GM19043 (cell line): ENCODE results near the gene DYDC1.
"Not testable (repeated sequence)": the region's sequence is repeated elsewhere in the genome, so short reads cannot be mapped to it uniquely, and the experiment has no call there.

Experiments
- ATAC-seq: cut with Tn5 transposase; IDR thresholded peaks from one replicate; pipeline ENCODE4 v1.9.1; 2021; ENCODE audit warnings: low read depth; ENCODE audit not compliant: unreplicated experiment

Gene DYDC1

DNA sequence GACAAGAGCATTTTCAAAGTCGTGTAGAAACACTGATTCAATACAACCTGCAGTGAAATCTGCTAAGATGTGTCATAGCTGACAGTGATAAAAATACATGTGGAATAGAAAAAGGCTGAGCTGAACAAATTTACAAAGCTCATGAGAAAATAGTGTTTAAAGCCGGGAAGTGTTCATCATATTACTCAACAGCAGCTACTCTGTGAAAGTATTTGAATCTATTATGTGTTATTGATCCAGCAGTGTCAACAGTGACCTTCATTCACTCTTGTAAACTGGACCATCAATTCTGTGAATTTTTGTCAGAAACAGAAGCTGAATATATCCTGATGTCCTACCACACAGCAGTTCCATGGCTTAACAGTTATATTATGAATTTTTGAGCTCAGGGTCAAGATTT, 11.6 kb downstream of the DYDC1 start:
- no peak for ATAC-seq

DNA sequence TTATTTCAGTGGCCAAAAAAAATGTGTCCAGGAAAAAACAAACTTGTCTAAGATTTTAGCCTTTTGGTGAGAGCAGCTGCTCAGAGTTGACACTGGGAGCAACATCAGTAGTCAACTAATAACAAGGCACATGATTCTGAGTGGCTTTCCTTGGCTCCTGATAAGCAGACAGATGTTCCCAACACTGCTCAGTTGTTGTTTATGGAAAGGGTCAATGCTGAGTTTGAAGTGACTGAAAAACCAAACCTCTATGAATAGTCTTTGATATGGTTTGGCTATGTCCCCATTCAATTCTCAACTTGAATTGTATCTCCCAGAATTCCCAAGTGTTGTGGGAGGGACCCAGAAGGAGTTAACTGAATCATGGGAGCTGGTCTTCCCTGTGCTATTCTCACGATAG, 12.3 kb downstream of the DYDC1 start:
- no peak for ATAC-seq

DNA sequence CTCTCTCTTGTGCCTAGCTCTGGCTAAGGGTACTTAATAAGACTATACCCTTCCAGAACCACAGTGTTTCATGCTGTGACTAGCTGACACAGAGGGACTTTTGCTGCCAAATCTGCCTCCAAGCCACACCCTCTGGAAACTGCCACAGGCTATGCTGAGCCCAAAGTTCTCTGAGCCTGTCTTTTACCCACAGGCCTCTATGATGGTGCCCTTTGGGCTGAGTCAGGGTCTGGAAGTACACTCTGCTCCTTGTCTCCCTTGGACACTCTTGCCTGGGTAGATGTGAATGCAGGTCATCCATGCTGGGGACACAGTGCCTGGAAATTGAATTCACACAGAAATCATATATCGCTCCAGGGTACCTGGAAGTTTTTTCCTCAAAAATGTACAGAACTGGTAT, 22.6 kb downstream of the DYDC1 start:
- no peak for ATAC-seq

DNA sequence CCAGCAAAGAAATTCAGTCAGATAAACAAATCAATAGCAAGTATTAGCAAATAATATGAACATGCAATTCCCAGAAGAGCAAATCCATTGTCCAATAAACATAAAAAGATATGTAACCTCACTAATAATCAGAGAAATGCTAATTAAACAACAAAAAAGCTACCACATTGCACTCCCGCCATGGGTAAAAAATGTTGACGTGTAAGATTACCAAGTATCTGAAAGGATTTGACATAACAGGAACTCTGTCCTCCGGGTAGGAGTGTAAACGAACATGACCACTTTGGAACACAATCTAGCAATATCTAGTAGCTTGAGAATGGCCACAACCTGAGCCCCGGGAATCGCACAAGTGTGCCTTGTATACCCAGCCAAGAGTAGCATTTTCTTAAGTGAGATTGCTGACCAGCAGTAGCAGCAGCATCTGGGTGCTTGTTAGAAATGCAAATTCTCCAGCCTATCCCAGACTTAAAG, 31.6 kb downstream of the DYDC1 start:
- ATAC-seq: no peak

DNA sequence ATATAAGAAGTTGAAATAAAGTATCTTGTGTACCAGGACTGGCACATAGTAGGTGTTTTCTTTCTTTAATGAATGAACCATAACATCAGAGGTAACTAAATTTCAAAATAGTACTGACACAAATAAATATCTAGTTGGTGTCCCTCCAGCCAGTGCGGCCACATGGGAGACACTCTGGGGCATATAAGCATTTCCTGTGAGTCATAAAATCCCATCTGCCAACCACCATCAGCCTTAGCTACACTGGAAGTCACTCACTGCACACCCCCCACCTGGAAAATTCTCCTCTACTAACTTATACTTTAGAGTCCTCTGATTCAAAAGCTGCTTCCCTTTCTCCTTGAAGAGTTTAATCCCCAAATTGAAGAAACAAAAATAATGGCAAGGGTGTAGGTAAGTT, 32.5 kb downstream of the DYDC1 start:
- no peak for ATAC-seq

DNA sequence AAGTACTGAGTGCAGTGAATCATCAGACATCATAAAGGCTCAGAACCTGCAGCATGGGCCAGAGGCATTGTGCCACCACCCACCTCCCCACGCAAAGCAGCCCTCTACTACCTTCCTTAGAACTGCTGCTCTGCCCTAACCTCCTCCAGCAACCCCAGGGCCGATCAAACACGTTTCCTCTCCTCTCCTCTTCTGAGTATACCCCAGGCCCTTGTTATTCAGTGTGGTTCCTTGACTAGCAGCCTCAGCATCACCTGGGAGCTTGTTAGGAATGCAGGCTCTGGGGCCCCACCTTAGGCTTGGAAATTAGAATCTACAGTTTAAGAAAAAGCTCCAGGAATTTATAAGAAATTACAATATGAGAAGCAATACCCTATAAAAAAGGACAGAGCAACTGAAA, 33.2 kb downstream of the DYDC1 start:
- ATAC-seq: no peak

DNA sequence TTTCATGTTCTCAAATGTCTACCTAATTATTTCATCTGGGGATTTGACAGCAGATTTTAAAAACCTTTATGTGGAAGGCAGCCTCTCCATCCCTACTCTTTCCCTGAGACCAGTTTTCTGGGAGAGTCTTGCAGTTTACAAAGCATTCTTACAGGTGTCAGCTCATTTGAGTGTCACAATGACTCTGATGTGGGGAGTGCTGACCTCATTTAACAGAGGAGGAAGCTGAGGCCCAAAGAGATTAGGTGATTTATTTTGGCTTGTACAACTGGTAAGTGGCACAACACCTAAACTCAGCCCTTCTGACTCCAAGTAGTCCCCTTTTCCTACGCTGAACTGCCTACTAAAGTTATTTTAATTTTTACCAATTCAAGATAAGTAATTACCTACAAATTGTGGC, 33.8 kb downstream of the DYDC1 start:
- no peak for ATAC-seq

DNA sequence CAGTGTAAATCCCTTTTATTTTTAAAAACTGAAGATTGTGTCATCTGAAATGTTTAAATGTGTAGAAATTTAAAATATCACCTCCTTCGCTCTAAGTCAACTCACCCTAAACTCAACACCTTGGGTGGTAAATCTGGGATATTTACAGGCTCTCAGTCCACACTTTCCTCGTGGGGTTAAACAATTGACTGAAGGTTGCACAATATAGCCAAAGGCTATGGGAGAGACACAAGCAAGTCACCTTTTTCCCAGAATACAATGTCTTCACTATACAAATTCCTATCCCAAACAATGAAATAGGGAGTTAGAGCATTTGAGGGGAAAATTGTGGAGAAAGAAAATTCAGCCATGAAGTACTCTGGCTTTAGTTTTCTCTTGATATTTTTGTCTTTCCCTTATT, 34.4 kb downstream of the DYDC1 start:
- ATAC-seq: no peak

DNA sequence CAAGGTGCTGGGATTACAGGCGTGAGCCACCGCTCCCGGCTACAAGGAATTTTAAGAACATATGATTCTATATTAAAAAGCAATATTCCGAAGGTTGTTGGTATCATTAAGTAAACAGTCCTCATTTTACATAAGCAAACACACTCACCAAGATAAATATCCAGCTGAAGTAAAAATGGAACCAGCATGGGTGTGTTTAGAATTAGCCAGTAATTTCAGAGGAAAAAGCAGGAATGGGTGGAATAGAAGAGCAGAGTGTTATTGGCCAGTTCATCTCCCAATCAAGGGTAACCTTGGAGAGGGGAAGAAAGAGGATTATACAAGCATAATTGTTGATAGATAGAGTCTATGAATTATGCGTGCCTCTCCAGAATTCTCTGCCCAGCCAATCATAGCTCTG, 35.4 kb downstream of the DYDC1 start:
- ATAC-seq: no peak

DNA sequence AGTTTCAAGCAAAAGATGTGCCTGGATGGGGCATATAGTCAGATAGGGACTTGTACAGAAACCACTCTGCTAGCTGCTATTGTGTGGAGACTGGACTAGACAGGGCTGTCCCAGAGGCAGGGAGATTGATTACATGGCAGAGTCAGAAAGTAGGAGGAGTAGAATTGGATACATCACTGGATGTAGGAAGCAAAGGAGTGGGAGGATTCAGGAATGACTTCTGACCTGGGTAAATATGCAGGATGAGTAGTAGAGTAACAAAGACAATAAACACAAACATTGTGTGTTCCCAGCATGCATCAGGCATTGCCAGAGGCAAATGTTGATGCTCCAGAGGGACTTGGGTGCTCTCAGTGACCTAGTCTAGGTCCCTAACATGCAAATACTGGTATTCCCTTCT, 36.2 kb downstream of the DYDC1 start:
- ATAC-seq: no peak

DNA sequence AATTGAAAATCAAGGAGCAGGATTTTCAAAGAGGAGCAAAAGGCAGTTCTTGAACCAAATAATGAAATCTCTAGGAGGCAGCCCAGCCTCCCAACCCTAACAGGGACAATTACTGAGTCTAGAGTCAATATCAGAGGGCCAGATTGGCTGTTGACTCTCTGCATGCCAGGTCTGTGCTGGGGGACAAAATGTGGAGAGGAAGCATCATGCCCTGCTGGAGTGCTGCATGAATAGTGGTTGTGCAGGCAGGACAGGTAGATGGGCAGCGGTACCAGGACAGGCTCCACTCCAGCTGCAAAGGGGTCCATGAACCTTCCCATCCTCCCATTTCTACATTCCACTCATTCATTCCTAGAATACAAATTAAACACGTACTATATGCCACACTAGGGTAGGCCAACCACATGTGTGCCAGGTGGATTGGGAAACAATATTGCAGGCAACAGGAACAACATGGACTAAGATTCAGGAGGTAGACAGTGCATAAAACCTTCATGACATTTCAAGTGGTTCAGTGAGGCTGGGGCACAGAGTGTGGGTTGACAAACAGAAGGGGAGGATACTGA, 36.7 kb downstream of the DYDC1 start:
- no peak for ATAC-seq

DNA sequence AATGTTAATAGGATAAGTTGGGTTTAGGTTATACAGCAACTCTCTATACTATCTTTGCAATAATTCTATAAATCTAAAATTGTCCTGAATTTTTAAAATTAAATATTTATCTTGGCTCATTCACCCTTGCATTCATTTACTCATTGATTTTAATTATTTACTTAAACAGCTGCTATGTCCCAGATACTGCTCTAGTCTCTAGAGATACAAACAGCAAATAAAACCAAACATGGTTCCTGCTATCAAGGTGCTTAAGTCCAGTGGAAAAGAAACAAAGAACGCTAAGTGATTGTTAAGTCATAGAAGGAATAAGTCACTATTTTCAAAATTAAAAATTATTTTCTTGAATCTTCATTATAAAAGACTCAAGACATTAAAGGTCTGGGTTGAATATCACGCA, 37.2 kb downstream of the DYDC1 start:
- no peak for ATAC-seq

DNA sequence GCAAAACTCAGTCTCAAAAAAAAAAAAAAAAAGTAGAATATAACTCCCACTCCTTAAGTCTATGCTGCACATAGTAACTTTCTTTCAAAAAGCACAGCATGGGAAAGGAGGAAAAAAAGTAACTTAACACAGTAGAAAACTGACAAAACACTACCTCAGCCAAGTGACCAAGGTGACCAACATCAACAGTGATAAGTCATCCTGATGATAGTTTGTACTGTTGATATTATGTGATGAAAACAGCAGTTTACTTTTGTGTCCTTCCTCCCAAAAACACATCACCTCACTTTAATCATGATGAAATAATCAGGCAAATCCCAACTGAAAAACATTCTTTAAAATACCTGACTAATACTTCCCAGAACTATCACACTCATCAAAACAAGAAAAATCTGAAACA, 37.8 kb downstream of the DYDC1 start:
- no peak for ATAC-seq

DNA sequence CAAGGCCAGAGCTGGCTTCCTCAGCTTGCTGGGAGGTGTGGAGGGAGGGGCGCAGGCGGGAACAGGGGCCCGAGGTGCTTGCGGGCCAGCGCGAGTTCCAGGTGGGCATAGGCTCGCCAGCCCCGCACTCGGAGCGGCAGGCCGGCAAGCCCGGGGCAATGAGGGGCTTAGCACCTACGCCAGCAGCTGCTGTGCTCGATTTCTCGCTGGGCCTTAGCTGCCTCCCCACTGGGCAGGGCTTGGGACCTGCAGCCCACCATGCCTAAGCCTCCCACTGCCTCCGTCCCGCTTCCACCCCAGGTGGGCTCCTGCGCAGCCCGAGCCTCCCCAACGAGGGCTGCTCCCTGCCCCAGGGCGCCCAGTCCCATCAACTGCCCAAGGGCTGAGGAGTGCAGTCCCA, 41.2 kb downstream of the DYDC1 start:
- no peak for ATAC-seq

DNA sequence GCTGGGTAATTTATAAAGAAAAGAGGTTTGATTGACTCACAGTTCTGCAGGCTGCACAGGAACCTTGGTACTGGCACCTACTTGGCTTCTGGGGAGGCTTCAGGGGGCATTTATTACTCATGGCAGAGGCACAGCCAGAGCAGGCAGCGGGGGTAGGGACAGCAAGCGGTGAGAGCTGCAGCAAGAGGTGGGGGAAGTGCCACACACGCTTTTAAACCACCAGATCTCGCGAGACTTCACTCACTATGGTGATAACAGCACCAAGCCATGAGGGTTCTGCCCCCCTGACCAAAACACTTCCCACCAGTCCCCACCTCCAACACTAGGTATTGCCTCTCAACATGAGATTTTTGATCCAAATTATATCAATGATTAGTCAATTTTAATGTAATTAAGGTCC, 43.0 kb downstream of the DYDC1 start:
- no peak for ATAC-seq

DNA sequence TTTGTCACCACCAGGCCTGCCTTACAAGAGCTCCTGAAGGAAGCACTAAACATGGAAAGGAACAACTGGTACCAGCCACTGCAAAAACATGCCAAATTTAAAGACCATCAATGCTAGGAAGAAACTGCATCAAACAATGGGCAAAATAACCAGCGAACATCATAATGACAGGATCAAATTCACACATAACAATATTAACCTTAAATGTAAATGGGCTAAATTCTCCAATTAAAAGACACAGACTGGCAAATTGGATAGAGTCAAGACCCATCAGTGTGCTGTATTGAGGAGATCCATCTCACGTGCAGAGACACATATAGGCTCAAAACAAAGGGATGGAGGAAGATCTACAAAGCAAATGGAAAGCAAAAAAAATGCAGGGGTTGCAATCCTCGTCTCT, 50.6 kb downstream of the DYDC1 start:
- not testable (repeated sequence) for ATAC-seq

DNA sequence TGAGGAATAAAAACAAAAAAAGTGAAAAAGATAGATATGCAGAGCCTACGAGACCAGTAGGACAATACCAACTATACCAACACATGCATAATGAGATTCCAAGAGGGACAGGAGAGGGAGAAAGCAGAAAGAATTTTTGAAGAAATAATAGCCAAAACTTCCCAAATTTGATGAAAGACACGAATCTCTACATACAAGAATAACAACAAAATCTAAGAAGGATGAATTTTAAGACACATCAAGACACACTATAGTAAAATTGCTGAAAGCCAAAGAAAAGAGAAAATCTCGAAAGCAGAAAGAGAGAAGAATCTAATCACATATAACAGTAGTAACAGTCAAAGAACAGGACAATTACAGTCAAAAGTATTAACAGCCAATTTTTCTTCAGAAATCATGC, 59.6 kb downstream of the DYDC1 start:
- ATAC-seq: no peak

DNA sequence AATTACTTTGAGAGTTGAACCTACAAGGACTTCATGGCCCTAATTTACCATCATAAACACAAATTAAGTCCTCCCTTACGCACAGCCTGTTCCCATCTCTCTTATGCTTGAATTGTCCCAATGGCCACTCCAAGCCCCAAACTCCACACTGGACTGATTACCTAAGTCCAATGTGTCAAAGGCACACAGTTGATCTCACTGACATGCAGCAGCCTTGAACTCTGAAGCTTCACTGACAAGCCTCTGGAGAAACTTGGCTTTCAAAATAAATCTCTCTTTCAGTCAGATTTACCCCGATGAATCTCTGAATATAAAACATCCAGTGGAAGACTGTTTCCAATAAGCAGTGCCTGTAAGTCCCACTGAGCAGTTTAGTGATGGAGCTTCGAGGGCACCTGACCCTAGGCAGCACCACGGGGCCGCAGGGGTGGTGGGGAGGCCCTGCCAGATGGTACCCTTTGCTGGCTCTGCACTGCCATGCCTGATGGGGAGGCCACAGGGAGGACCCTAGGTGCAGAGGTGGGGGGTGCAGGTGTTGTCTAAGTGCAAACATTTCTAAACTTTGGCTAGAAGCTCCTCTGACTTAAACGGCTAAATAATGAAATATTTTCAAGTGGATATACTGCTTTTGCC, 63.8 kb downstream of the DYDC1 start:
- ATAC-seq: no peak

DNA sequence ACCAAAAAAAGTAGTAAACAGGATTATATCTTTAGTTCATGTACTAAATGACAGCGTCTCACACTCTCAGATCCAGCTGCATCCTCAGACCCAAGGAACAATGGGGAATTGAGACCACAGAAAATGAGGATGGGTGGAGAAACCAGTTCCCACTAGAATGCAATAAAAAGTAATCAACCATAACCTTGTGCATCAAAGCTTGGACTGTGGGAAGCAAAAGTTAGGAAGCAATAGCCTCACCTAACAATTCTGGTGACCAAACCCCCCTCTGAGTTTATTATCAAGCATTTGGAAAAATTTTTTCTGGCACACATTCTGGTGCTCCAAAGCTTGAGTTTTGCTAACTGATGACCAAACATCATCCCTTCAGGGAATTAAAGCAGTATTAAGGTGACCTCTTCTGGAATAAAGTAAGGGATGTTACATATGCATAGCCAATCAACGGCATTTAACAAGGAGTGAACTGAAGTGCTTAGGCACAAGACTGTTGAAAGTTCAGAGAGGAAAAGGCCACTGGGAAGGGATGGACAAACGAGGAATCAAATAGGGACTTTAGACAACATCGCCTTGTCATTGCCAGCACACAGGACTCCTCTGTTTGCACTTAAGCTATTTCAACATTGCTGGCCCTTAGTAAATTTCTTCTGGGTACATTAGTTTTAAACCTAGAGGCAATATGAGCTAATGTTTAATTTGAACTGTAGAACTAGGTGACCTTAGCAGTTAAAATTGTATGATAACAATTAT, 65.9 kb downstream of the DYDC1 start:
- ATAC-seq: no peak

DNA sequence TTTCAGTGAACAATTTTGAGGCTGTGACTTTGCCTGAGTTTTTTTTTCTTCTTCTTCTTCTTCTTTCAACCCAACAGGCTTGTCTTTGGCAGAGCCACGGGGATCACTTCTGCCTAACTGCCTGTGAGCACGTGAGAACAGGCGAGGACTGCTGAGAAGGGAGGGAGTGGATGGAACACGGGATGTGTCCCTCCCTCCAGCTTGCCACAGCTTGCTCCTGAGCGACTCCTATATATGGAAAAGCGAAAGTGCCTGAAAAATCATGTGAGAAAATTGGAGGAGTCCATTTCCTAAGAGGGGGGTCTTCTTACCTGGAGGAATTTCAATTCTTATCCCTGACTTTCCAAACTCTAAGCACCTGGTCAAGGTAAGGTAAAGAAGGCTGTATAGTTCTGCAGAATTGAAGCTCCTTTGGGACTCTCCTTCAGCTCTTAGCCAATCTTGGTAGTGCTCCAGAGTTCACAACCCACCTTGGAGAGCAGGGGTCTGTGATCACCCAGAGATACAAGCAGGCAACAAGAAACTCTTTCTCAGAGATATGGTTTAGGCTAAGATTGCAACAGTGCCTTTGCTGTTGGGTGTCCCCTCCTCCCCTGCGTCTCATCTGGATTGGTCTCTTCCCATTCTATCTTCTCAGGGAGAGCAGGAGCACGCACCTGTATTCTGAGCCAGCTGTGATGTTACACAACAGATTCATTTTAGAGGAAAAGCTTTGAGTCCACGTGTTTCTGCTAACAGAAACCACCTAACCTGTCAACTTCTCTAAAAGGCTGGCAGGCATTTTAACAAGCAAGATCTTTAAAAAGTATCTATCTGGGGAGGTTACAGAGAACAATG, 66.9 kb downstream of the DYDC1 start, which contains the start of gene MAT1A:
TSS of gene MAT1A (minus strand) at position 208 of the 837 bp plus-strand sequence. CDS start 235 bp downstream, outside the sequence.
- no peak for ATAC-seq

DNA sequence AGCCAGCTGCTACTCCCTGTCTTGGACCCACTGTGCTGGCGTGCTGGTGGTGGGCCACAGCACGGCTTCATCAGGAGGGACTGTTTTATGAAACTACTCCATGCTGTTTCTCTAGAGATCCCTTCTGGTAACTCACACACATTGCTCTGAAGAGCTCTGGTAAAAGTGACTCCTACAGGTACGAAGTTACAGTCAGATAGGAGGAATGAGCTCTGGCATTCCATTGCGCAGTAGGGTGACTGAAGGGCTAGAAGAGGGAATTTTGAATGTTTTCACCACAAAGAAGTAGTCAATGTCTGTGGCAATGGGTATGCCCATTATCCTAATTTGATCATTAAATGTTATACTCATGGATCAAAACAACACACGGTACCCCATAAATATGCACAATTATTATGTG, 67.7 kb downstream of the DYDC1 start:
- ATAC-seq: no peak
